Uterus (tissue), 2 donors: ENCODE results near the gene ATF6.

Experiments
- POLR2A ChIP-seq, 2 donors: fragments of 450-650 bp; IDR thresholded peaks; one replicate each; pipeline ENCODE4 v1.6.1; 2016; ENCODE audit warnings: antibody characterized with exemption in 2 of 2, mild to moderate bottlenecking in 1 of 2, moderate library complexity in 1 of 2
- TF ChIP-seq, protein P1 (sequence below), 4 experiments: fragments of 200-600 bp in 2 of 4; fragments of 450-650 bp in 2 of 4; sonication (generic) in 2 of 4; IDR thresholded peaks; one replicate each; pipeline ENCODE4 v1.5.1; 2016 to 2019; ENCODE audit warnings: antibody characterized with exemption in 4 of 4, mild to moderate bottlenecking in 2 of 4, moderate library complexity in 1 of 4

DNA sequence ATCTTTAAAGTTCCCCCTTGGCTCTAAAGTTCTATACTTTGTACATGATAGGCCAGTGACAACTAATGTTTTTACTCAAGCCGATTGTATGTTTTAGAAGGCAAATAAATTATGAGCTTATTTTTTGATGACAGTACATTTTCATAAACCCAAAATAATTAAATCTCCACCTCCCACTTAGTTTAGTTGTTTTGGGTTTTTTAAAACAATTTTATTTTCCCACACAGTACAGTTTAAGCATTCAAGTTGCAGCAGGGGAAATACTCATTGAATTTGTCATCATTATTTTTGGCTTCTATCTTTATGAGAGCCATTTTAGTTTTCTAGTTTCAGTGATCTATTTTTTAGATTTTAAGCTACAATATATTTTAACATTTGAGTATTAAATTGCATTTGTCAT is 163.9 kb downstream of the ATF6 start:
- TF ChIP-seq, protein P1, sequence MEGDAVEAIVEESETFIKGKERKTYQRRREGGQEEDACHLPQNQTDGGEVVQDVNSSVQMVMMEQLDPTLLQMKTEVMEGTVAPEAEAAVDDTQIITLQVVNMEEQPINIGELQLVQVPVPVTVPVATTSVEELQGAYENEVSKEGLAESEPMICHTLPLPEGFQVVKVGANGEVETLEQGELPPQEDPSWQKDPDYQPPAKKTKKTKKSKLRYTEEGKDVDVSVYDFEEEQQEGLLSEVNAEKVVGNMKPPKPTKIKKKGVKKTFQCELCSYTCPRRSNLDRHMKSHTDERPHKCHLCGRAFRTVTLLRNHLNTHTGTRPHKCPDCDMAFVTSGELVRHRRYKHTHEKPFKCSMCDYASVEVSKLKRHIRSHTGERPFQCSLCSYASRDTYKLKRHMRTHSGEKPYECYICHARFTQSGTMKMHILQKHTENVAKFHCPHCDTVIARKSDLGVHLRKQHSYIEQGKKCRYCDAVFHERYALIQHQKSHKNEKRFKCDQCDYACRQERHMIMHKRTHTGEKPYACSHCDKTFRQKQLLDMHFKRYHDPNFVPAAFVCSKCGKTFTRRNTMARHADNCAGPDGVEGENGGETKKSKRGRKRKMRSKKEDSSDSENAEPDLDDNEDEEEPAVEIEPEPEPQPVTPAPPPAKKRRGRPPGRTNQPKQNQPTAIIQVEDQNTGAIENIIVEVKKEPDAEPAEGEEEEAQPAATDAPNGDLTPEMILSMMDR (IDR thresholded peaks at IDR 0.05) = no peak
- no peak for TF ChIP-seq POLR2A (IDR thresholded peaks at IDR 0.05)
